PC-3 (cell line): ENCODE measurements around the gene ARMH4. TPM values are rescaled to one million over a fixed set of nuclear protein-coding genes. Genes with fewer than 3 reads are reported as not detected.

ENCODE experiments used
- ATAC-seq: fragments of 200-7000 bp; cut with Tn5 transposase; 2 replicates; pipeline ENCODE4 v1.9.1; 2020; ENCODE audit warnings: mild to moderate bottlenecking, moderate library complexity
- BruUV-seq: library from RNA; stranded (reverse); fragments of 400-500 nt; replicated peaks from 2 replicates; lab custom pipeline; 2021; lab: Mats Ljungman, UMichigan
- CTCF ChIA-PET: fragments of 300-600 bp; sonication (Branson Sonifier 250); formaldehyde crosslinking; loops from one replicate; lab custom pipeline; 2022; ENCODE audit warnings: antibody characterized with exemption; lab: Charles Lee
- POLR2A ChIA-PET: fragments of 300-600 bp; sonication (Branson Sonifier 250); formaldehyde crosslinking; loops from one replicate; lab custom pipeline; 2022; ENCODE audit warnings: antibody characterized with exemption; ENCODE audit not compliant: unreplicated experiment; lab: Charles Lee
- DNase-seq: peaks from one replicate; pipeline ENCODE4 v3.0.0-alpha.2; 2015
- H2AFZ ChIP-seq: fragments of 300-600 bp; sonication (generic); 2 replicates; pipeline ENCODE4 v1.6.0; 2016; ENCODE audit warnings: antibody characterized with exemption, low read length
- H3F3A ChIP-seq: fragments of 300-600 bp; sonication (generic); one replicate; pipeline ENCODE4 v1.6.0; 2017; ENCODE audit warnings: antibody characterized with exemption, low read length, control low read depth, mild to moderate bottlenecking; ENCODE audit not compliant: unreplicated experiment
- H3K27ac ChIP-seq: fragments of 300-600 bp; sonication (generic); 2 replicates; pipeline ENCODE4 v1.5.1; 2016; ENCODE audit warnings: mild to moderate bottlenecking, low read length
- H3K27me3 ChIP-seq: fragments of 300-600 bp; sonication (generic); 2 replicates; pipeline ENCODE4 v1.6.1; 2016; ENCODE audit warnings: low read length, mixed read lengths
- H3K36me3 ChIP-seq: fragments of 300-600 bp; sonication (generic); 2 replicates; pipeline ENCODE4 v1.6.1; 2016; ENCODE audit warnings: low read depth, mixed run types, low read length, mixed read lengths
- H3K4me1 ChIP-seq: fragments of 300-600 bp; sonication (generic); 2 replicates; pipeline ENCODE4 v1.5.1; 2016; ENCODE audit warnings: low read length; ENCODE audit not compliant: insufficient read depth
- H3K4me2 ChIP-seq: fragments of 300-600 bp; sonication (generic); 2 replicates; pipeline ENCODE4 v1.6.0; 2016; ENCODE audit warnings: low read length
- H3K4me3 ChIP-seq: fragments of 300-600 bp; sonication (generic); 2 replicates; pipeline ENCODE4 v1.5.1; 2016; ENCODE audit warnings: mild to moderate bottlenecking, low read length, mixed read lengths
- H3K79me2 ChIP-seq: fragments of 300-600 bp; sonication (generic); 2 replicates; pipeline ENCODE4 v1.6.1; 2017; ENCODE audit warnings: low read length, mixed read lengths
- H3K9ac ChIP-seq: fragments of 300-600 bp; sonication (generic); 2 replicates; pipeline ENCODE4 v1.6.0; 2016; ENCODE audit warnings: mild to moderate bottlenecking, low read length
- H3K9me2 ChIP-seq: fragments of 300-600 bp; sonication (generic); replicated peaks from 2 replicates; pipeline ENCODE4 v1.6.1; 2016; ENCODE audit warnings: mixed run types, low read length, mixed read lengths
- H3K9me3 ChIP-seq: fragments of 300-600 bp; sonication (generic); 2 replicates; pipeline ENCODE4 v1.6.1; 2016; ENCODE audit warnings: low read length, mixed read lengths
- H4K20me1 ChIP-seq: fragments of 300-600 bp; sonication (generic); 2 replicates; pipeline ENCODE4 v1.6.1; 2016; ENCODE audit warnings: low read length, mixed read lengths
- CTCF ChIP-seq: fragments of 300-600 bp; sonication (generic); conservative IDR thresholded peaks from 2 replicates; pipeline ENCODE4 v1.5.1; 2017; ENCODE audit warnings: antibody characterized with exemption, low read depth, mild to moderate bottlenecking, low read length
- EZH2 ChIP-seq: fragments of 300-600 bp; sonication (generic); IDR thresholded peaks from one replicate; pipeline ENCODE4 v1.6.1; 2017; ENCODE audit warnings: antibody characterized with exemption, mild to moderate bottlenecking, low read length; ENCODE audit not compliant: unreplicated experiment
- EZH2phosphoT487 ChIP-seq: fragments of 300-600 bp; sonication (generic); IDR thresholded peaks from 2 replicates; pipeline ENCODE4 v1.6.1; 2018; ENCODE audit warnings: mild to moderate bottlenecking, antibody characterized with exemption, low read length, borderline replicate concordance
- intact Hi-C: fragments of 100-400 bp; cut with micrococcal nuclease; formaldehyde crosslinking; loops from 2 replicates; pipeline ENCODE4 v1.9.0; 2023
- total RNA-seq: library from RNA; depleted of rRNA; stranded (reverse); fragments of >200 nt; gene quantifications from 2 replicates; pipeline ENCODE4 v1.2.3, GENCODE V29; 2014

The ARMH4 gene
- total RNA-seq, 1 experiment from 2014 or later = 2.6 TPM

GRCh38 chr14:58149196-58149595, 2.8 kb downstream of the ARMH4 start:
- no TSS peak for BruUV-seq
- Histone ChIP-seq H3K36me3 (no peaks in the 10 kb centered on the region), H3K4me3 (no peak overlapping the region), H3K4me2 (no peak overlapping the region), H3K79me2 (no peaks in the 10 kb centered on the region), H3K9ac (no peak overlapping the region), H3K9me3 (no peaks in the 10 kb centered on the region), H2AFZ (no peak overlapping the region), H3K27me3 (peaks cover 66% of the 10 kb centered on the region), H3K27ac (no peak overlapping the region), H3K9me2 (no peaks in the 10 kb centered on the region), H4K20me1 (no peaks in the 10 kb centered on the region), H3K4me1 (peaks cover 12% of the 10 kb centered on the region), H3F3A (no peaks in the 10 kb centered on the region)
- ChIA-PET POLR2A (no interaction called here), CTCF (no interaction called here)
- DNase-seq (no peak), ATAC-seq (no peak)
- intact Hi-C loops = no loop called here
- no peak for TF ChIP-seq EZH2phosphoT487
- TF ChIP-seq CTCF = no peak
- TF ChIP-seq EZH2 = no peak

GRCh38 chr14:58146399-58146798, 5.6 kb downstream of the ARMH4 start:
- no peak for DNase-seq
- H4K20me1 ChIP-seq = no peaks in the 10 kb centered on the region
- H3K79me2 ChIP-seq = no peaks in the 10 kb centered on the region
- no TSS peak for BruUV-seq
- no peaks in the 10 kb centered on the region for H3F3A ChIP-seq
- ChIA-PET POLR2A (no interaction called here), CTCF (no interaction called here)
- no peaks in the 10 kb centered on the region for H3K9me3 ChIP-seq
- H3K4me3 ChIP-seq = no peak overlapping the region
- H3K9ac ChIP-seq = no peak overlapping the region
- no peak overlapping the region for H3K27ac ChIP-seq
- TF ChIP-seq EZH2 = no peak
- no peak for TF ChIP-seq EZH2phosphoT487
- no peak for TF ChIP-seq CTCF
- H2AFZ ChIP-seq = no peak overlapping the region
- intact Hi-C loops = no loop called here
- H3K36me3 ChIP-seq = no peaks in the 10 kb centered on the region
- no peak overlapping the region for H3K4me2 ChIP-seq
- H3K4me1 ChIP-seq = peaks cover 5% of the 10 kb centered on the region
- peaks cover 65% of the 10 kb centered on the region for H3K27me3 ChIP-seq
- no peak for ATAC-seq
- H3K9me2 ChIP-seq = no peaks in the 10 kb centered on the region

- no peaks in the 10 kb centered on the region for H4K20me1 ChIP-seq
- H3K27me3 ChIP-seq = peaks cover 60% of the 10 kb centered on the region
- peaks cover under 1% of the 10 kb centered on the region; the same call in 1 of the 2 replicates for H3K4me1 ChIP-seq
- no peaks in the 10 kb centered on the region for H3K9me3 ChIP-seq
- no peaks in the 10 kb centered on the region for H3K9me2 ChIP-seq
- no peaks in the 10 kb centered on the region for H3K79me2 ChIP-seq
- intact Hi-C loops = no loop called here
- CTCF ChIA-PET = no interaction called here
- H3K27ac ChIP-seq = no peak overlapping the region
- no peak overlapping the region for H3K4me3 ChIP-seq
- H3F3A ChIP-seq = no peaks in the 10 kb centered on the region
- no TSS peak for BruUV-seq
- ATAC-seq = no peak; the same call in 1 of the 2 replicates
- POLR2A ChIA-PET = no interaction called here
- no peaks in the 10 kb centered on the region for H3K36me3 ChIP-seq
- DNase-seq = no peak
- TF ChIP-seq EZH2 (no peak), EZH2phosphoT487 (no peak), CTCF (no peak)
- H2AFZ ChIP-seq = no peak overlapping the region
- no peak overlapping the region for H3K4me2 ChIP-seq
- no peak overlapping the region for H3K9ac ChIP-seq
Observed at GRCh38 chr14:58145936-58146335, 6.1 kb downstream of the ARMH4 start.
